ES-I3 (cell line): ENCODE results near the gene ARHGAP45.

Experiments used
- H3K36me3 ChIP-seq: 2 replicates; pipeline ENCODE4 v1.6.1; 2013; ENCODE audit warnings: mild to moderate bottlenecking, low read length, control low read depth, moderate library complexity; ENCODE audit not compliant: insufficient read depth
- H3K4me1 ChIP-seq: 2 replicates; pipeline ENCODE4 v1.6.1; 2013; ENCODE audit warnings: mild to moderate bottlenecking, control low read depth, low read length; ENCODE audit not compliant: insufficient read depth
- H3K9ac ChIP-seq: 2 replicates; pipeline ENCODE4 v1.6.1; 2013; ENCODE audit warnings: low read depth, mild to moderate bottlenecking, low read length, moderate library complexity
- H3K9me3 ChIP-seq: 2 replicates; pipeline ENCODE4 v1.6.1; 2013; ENCODE audit warnings: mild to moderate bottlenecking, low read length, moderate library complexity; ENCODE audit not compliant: control insufficient read depth, insufficient read depth

The ARHGAP45 gene

GRCh38 chr19:1027650-1028061 lies 39.3 kb upstream of the ARHGAP45 start:
- Histone ChIP-seq H3K9me3 (no peaks in the 10 kb centered on the region), H3K36me3 (peaks cover 6% of the 10 kb centered on the region; the same call in 1 of the 2 replicates), H3K9ac (peak overlapping the region; percentile 98; the same call in 1 of the 2 replicates), H3K4me1 (no peaks in the 10 kb centered on the region)

- no peaks in the 10 kb centered on the region for H3K4me1 ChIP-seq
- H3K9ac ChIP-seq = peak overlapping the region; percentile 98
- peaks cover 10% of the 10 kb centered on the region for H3K36me3 ChIP-seq
- no peaks in the 10 kb centered on the region for H3K9me3 ChIP-seq
Measured at GRCh38 chr19:1028062-1028926, 38.7 kb upstream of the ARHGAP45 start.

GRCh38 chr19:1032264-1032867 lies 34.6 kb upstream of the ARHGAP45 start:
- Histone ChIP-seq H3K9me3 (no peaks in the 10 kb centered on the region), H3K36me3 (peaks cover 17% of the 10 kb centered on the region), H3K4me1 (no peaks in the 10 kb centered on the region), H3K9ac (no peak overlapping the region)

GRCh38 chr19:1035998-1036621 lies 30.9 kb upstream of the ARHGAP45 start:
- peaks cover 17% of the 10 kb centered on the region for H3K36me3 ChIP-seq
- H3K9ac ChIP-seq = no peak overlapping the region
- no peaks in the 10 kb centered on the region for H3K4me1 ChIP-seq
- H3K9me3 ChIP-seq = no peaks in the 10 kb centered on the region

DNA sequence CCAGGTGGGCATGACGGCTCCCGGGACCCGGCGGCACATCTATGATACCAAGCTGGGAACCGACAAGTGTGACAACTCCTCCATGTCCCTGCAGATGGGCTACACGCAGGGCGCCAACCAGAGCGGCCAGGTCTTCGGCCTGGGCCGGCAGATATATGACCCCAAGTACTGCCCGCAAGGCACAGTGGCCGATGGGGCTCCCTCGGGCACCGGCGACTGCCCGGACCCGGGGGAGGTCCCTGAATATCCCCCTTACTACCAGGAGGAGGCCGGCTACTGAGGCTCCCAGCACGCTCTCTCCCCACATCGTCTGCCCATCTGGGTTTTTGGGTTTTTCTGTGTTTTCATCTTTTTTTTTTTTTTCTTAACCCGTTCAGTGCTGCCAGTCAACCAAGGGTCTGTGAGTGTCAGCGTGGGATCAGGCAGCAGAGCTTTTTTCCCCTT lies 29.3 kb upstream of the ARHGAP45 start:
- Histone ChIP-seq H3K4me1 (no peaks in the 10 kb centered on the region), H3K9ac (no peak overlapping the region), H3K9me3 (no peaks in the 10 kb centered on the region), H3K36me3 (peaks cover 10% of the 10 kb centered on the region)

GRCh38 chr19:1038978-1039645 lies 27.9 kb upstream of the ARHGAP45 start:
- H3K9ac ChIP-seq = peak overlapping the region; percentile 28; the same call in 1 of the 2 replicates
- no peaks in the 10 kb centered on the region for H3K9me3 ChIP-seq
- peaks cover 5% of the 10 kb centered on the region; the same call in 1 of the 2 replicates for H3K36me3 ChIP-seq
- no peaks in the 10 kb centered on the region for H3K4me1 ChIP-seq

GRCh38 chr19:1039646-1040475 lies 27.1 kb upstream of the ARHGAP45 start, which contains the start of gene ABCA7:
Gene ABCA7 (plus strand): TSS chr19:1040107. CDS start chr19:1041362, 1,255 bp downstream.
- Histone ChIP-seq H3K9me3 (no peaks in the 10 kb centered on the region), H3K9ac (peak within 1 kb of the TSS; percentile 65), H3K36me3 (peaks cover 5% of the 10 kb centered on the region; the same call in 1 of the 2 replicates), H3K4me1 (no peaks in the 10 kb centered on the region)

DNA sequence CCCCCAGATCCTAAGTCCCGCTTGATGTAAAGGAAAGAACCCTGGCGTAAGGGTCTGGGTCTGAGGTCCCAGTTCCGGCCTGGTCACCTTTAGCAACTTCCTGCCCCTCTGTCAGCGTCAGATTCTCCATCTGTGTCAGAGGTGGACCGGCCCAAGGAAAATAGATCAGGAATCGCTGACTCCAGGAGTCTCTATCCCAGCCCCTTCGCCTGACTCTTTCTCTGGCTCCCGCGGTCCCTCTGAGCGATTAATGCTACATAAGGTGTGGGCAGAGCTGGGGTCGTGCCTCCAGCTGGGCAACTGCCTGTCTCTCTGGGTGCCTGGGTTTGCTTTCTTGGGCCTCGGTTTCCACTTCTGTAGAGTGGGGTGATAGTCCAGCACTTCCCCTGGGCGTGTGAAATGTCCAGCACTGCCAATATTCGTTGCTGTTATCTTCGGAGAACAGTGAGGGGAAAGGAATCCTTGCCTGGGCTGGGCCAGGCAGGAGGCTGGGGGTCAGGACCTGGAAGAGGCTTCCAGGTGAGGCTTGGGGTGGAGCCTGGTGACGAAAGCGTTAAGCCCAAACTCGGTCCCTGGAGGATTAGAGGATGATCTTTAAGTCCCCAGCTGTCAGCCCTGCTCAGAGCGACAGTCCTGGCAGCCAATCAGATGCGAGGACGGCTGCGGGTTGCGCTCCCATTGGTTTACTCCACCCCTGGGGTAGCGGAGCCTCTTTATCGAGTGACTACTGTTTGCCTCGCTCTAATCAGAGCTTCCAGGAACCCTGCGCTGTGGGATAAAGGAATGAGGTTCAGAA lies 26.3 kb upstream of the ARHGAP45 start:
- Histone ChIP-seq H3K4me1 (no peaks in the 10 kb centered on the region), H3K9me3 (no peaks in the 10 kb centered on the region), H3K9ac (peak overlapping the region; percentile 65), H3K36me3 (peaks cover 5% of the 10 kb centered on the region; the same call in 1 of the 2 replicates)

GRCh38 chr19:1041272-1041834 lies 25.6 kb upstream of the ARHGAP45 start:
- peak overlapping the region; percentile 65; the same call in 1 of the 2 replicates for H3K9ac ChIP-seq
- no peaks in the 10 kb centered on the region for H3K4me1 ChIP-seq

GRCh38 chr19:1041835-1042685 lies 24.9 kb upstream of the ARHGAP45 start:
- H3K9me3 ChIP-seq = no peaks in the 10 kb centered on the region
- no peaks in the 10 kb centered on the region for H3K36me3 ChIP-seq
- H3K9ac ChIP-seq = no peak overlapping the region
- no peaks in the 10 kb centered on the region for H3K4me1 ChIP-seq

More at GRCh38 chr19:1041272-1041834, 25.6 kb upstream of the ARHGAP45 start:
- H3K36me3 ChIP-seq = peaks cover under 1% of the 10 kb centered on the region; the same call in 1 of the 2 replicates
- no peaks in the 10 kb centered on the region for H3K9me3 ChIP-seq

- Histone ChIP-seq H3K36me3 (no peaks in the 10 kb centered on the region), H3K9ac (no peak overlapping the region), H3K4me1 (no peaks in the 10 kb centered on the region), H3K9me3 (no peaks in the 10 kb centered on the region)
Measured at GRCh38 chr19:1042689-1043511, 24.1 kb upstream of the ARHGAP45 start.
